ENCODE results near the gene MRPS15.
"Not testable (repeated sequence)": the region's sequence is repeated elsewhere in the genome, so short reads cannot be mapped to it uniquely, and the experiment has no call there.

Gene MRPS15

GRCh38 chr1:36482724-36483388 lies 18.7 kb upstream of the MRPS15 start, which contains the start of gene CSF3R:
TSS of gene CSF3R (minus strand) at chr1:36482913. CDS start at chr1:36479496, 3,417 bp downstream.
- peak; percentile 26 for DNase-seq

- no peak for DNase-seq
These were observed 17.9 kb upstream of the MRPS15 start for GRCh38 chr1:36481771-36482723.

DNA sequence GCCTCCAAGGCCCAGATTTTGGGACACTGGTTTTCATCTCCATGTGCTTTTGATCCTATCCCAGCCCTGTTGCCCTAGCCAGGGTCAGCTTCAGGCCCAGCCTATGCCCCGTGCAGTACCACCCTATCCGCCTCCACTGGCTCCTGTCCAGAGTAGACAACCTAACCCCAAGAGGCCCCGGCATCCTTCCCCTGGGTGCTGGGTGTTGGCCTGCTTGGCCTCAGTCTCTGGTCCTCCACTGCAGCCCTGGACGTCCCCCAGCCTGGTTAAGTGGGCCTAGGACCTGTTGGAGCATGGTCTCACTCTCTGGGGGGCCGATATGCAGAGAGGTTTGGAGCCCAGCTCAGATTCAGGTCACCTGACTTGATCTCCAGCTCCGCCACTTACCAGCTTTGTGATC lies 16.9 kb upstream of the MRPS15 start:
- no peak for DNase-seq

GRCh38 chr1:36480161-36480560 lies 16.0 kb upstream of the MRPS15 start:
- DNase-seq, result no peak

DNA sequence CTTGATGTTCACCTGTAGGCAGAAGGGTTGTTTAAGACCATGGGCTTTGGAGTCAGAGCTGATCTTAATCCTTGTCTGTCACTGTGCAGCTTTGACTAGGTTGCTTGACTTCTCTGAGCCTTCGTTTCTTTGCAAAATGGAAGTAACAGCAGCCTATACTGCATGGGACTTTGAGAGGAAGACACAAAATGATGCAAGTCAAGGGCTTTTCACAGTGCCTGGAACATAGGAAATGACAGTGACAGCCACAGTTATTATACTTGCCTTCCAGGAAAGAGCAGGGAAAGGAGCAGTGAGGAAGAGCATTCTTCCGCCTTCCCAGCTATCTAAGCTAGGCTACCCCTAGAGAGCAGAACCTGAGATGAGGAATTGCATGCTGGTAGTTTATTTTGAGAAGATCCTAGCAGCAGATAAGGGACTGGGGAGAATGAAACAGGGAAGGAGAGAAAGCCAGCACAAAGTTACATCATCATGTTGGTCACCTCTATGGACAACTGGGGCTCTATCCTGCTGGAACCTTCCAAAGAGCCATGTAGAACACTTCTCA lies 15.4 kb upstream of the MRPS15 start:
- no peak for DNase-seq

DNA sequence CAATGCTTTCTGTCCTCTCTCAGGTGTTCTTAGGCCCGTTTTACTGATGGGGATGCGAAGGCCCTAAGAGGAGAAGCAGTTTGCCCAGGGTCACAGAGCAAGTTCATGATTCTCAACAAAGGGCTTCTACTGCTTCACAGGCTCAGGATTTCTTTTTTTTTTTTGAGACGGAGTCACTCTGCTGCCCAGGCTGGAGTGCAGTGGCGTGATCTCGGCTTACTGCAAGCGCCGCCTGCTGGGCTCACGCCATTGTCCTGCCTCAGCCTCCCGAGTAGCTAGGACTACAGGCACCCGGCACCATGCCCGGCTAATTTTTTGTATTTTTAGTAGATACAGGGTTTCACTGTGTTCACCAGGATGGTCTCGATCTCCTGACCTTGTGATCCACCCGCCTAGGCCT lies 13.4 kb upstream of the MRPS15 start:
- not testable (repeated sequence) for DNase-seq

DNA sequence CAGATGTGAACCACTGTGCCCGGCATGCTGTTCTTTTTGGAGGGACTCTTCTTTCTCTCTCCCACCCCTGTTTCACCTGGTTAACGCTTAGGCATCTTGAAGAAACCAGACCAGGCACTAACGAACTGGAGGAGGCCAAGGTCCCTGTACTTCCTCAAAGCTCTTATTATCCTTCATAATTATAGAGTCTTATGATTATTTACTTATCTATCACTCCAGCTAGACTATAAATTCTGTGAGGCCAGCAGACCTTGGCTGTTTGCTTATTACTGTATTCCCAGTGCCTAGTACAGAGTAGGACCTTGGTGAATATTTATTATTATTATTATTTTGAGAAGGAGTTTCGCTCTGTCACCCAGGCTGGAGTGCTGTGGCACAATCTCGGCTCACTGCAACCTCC lies 12.8 kb upstream of the MRPS15 start:
- DNase-seq, result no peak

DNA sequence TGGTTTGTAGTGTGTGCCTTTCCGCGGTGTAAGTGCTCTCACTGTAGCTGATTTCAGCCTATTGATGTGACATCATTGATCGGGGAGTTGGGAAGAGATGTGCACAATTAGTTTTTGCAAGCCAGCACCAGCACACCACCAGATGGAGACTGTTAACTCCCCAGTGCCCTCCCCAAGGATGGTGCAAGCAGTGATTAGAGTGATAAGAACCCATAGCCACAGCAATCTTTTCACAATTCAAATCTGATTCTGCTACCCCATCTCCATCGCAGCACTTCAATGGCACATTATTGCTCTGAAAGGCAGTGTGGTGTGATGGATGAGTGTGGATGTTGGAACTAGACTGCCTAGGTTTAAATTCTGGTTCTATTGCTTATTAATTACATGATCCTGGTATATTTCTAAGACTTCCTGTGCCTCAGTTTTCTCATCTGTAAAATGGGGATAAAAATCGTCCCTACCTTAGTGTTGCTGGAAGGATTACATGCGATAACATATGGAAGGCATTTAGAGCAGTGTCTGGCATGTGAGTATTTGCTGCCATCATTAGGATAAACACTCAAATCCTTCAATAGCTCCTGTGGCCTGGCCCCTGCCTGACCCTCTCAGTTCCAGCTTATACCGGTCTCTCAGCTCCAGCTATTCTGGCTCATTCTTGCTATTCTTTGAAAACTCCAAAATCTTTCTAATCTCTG lies 11.9 kb upstream of the MRPS15 start:
- no peak for DNase-seq

- DNase-seq, result no peak
These were observed 11.2 kb upstream of the MRPS15 start for GRCh38 chr1:36475341-36475740.

DNA sequence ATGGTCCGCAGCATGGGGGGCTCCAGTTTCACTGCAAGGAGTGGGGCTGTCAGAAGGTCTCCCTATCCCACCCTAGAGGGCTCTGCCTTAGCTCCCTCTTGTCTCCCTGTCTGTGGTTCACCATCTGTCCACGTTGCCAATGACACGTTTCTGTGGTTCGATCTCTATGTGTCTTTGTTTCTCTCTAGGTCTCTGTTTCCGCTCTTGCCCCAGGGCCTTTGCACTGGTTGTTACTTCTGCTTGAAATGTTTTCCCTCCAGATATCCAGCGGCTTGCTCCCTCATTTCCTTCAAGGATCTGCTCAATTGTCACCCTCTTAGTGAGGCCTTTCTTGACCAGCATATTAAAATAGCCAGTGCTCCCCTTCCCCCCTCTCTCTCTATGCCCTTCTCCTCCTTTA lies 8.5 kb upstream of the MRPS15 start:
- DNase-seq, result no peak

DNA sequence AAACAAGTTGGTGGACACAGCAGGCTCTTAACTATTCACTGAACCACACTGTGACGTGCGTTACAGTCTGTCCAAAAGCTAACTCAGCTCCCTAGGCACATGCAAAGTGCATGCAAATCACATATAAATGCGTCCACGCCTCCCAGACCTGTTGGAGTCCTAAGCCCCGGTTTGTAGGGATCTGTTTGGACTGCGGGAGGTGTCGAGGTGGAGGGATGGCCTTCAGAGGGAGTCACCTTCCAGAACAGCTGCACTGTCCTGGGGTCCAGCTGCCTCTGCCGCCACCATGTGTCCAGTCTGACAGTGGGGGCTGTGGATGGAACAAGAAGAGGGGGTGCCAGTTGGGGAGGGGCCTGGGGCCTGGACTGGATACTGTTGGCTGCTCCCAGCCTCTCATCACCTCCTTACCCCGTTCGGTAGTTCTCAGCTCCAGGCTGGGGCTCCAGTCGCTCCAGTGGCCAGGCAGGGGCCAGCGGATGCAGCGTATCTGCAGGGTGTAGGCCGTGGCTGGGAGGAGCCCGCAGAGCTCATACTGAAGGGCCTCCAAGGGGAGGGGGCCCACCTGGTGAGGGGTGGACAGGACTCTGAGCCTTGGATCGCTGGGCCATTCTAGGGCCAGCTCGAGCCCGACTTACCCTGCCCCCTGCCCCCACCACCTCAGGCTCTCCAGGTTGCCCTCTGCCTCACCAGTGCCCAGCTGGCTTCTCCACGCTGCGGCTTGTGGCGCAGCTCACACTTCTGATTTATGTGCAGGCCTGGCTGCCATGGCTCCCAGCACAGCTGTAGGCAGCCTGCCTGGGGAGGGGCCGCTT lies 7.9 kb upstream of the MRPS15 start:
- no peak for DNase-seq

DNA sequence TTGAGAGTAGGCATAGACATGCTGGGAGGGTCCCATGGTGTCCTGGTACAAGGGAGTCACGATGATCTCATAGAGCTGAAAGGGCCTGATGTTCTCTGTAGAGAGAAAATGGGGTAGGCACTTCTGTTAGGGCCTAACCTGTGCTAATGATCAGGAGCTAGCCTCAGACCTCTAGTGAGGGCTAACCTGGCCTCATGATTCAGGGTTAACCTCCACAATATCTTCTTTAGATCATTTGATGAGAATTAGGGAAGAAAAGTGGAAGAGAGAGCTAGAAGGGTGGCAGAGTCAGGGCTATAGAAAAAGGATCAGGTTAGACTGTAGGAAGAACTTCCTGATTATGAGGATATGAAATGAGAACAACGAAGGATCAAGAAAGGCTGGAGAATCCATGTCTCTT lies 5.0 kb upstream of the MRPS15 start:
- no peak for DNase-seq

- no peak for DNase-seq
These were observed 3.7 kb upstream of the MRPS15 start for GRCh38 chr1:36467700-36468455.

GRCh38 chr1:36467027-36467410 lies 2.8 kb upstream of the MRPS15 start:
- no peak for DNase-seq

DNA sequence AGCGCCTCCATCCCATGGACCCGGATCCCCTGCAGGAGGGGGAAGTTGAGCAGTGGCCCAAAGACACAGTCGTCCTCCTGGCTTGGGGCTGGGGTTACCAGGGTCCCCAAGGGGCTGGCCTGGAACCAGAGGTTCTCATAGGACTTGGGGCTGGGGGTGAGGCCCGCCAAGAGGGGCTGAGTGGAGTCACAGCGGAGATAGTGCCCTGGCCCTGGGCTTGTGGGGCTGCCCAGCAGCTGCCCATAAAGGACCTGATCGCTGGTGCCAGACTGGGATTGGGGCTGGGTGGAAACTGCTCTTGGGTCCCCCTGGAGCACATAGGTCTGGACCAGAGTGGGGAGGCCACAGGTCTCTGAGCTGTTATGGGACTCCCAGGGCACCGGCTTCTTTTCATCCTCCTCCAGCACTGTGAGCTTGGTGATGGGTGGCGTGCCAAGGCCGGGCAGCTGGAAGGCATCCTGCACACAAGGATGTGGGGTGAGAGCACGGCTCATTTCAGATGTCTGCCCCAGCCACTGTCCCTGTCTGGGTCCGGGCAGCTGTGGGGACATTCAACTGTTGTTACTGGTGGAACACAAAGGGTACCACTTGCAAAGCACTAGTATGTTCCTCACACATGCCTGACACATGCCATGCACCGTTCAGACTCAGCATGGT lies 2.3 kb upstream of the MRPS15 start:
- no peak for DNase-seq

GRCh38 chr1:36465731-36466369 lies 1.7 kb upstream of the MRPS15 start:
- no peak for DNase-seq

DNA sequence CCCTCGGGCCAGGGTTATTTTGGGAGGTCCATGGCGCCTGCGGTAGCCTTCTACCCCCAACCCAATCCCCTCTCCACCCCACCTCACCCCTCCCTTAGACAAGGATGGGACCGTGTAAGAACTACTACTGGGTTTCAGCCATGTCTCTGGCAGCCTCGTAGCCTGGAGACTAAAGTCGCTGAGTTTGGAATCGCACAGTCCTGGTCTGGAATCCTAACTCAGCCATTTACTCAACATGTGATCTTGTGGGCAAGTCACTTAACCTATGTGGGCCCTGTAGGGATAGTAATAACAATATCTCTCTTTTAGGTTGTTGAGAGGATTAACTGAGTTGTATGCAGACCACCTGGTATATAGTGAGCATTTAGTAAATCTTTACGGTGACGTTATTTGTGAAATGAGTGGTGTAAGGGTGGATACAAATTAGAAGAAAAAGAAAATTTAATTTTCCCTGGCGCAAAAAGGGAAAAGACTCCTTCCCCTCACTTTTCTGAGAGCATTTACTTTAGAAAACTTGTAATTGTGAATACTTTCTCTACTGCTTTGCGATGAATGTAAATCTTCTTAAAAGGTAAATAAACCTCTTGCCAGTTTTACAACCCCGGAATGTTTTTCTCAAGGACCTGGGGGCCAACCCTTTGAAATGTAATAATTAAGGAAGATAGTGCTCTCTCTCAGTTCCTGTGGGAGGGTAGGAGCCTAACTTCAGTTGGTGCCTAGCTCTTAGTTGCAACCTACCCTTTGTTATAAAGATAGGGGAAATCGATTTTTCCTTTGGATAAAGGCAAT lies 615 bp upstream of the MRPS15 start:
- DNase-seq, result no peak

- DNase-seq, result no peak
These were observed 751 bp downstream of the MRPS15 start for GRCh38 chr1:36463463-36463802.

GRCh38 chr1:36458910-36459309 lies 5.3 kb downstream of the MRPS15 start:
- DNase-seq, result peak; percentile 16

DNA sequence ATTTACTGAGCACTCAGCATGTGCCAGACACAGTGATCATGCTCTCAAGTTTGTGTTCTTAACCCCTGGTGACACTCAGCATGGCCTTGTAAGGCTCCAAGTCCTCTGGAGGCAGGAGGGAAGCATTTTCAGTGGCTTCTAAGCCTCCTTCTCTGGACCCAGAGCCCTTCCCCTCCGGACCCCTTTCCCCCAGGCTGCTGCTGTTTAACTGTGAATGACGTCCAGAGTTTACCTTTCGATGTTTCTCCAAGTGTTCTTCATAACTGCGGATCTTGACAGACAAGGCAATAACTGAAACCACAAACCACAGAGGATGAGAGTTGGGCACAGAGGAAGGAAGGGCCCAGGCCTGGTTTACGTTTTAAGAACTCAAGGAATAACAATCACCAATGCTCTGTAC lies 6.5 kb downstream of the MRPS15 start:
- no peak for DNase-seq
